Peyer's patch (tissue), 4 donors: ENCODE data around the gene SLC11A2. TPM values are rescaled to one million over a fixed set of nuclear protein-coding genes. Genes with fewer than 3 reads are reported as not detected.

ENCODE experiments used
- DNase-seq, 3 donors: peaks; one replicate each; pipeline ENCODE4 v3.0.0-alpha.2; 2017 to 2019
- H3K27ac ChIP-seq, 4 donors: fragments of 200-600 bp; sonication (generic); one replicate each; pipeline ENCODE4 v1.5.1; 2016 to 2019
- H3K27me3 ChIP-seq, 2 donors: fragments of 200-600 bp; sonication (generic); one replicate each; pipeline ENCODE4 v1.5.1; 2019
- H3K36me3 ChIP-seq, 3 donors: fragments of 200-600 bp; sonication (generic); one replicate each; pipeline ENCODE4 v1.5.1; 2016 to 2019
- H3K4me1 ChIP-seq, 4 donors: fragments of 200-600 bp; sonication (generic); one replicate each; pipeline ENCODE4 v1.5.1; 2016 to 2019
- H3K4me3 ChIP-seq, 4 donors: fragments of 200-600 bp; sonication (generic); 1 replicate in 3 of 4; 2 replicates in 1 of 4; pipeline ENCODE4 v1.5.1; 2016 to 2019; ENCODE audit warnings: mild to moderate bottlenecking in 1 of 4
- H3K9me3 ChIP-seq, 4 donors: fragments of 200-600 bp; sonication (generic); one replicate each; pipeline ENCODE4 v1.5.1; 2016 to 2019; ENCODE audit warnings: mild to moderate bottlenecking in 1 of 4
- CTCF ChIP-seq, 6 experiments: fragments of 450-650 bp in 4 of 6; fragments of 200-600 bp in 2 of 6; sonication (generic) in 1 of 6; IDR thresholded peaks; one replicate each; pipeline ENCODE4 v1.5.1; 2017 to 2019; ENCODE audit warnings: antibody characterized with exemption in 6 of 6, mild to moderate bottlenecking in 3 of 6, moderate library complexity in 1 of 6
- POLR2A ChIP-seq, 2 donors: fragments of 450-650 bp; IDR thresholded peaks; one replicate each; pipeline ENCODE4 v1.5.1; 2017; ENCODE audit warnings: antibody characterized with exemption in 2 of 2, mild to moderate bottlenecking in 2 of 2, moderate library complexity in 2 of 2
- total RNA-seq, 4 donors: library from RNA; depleted of rRNA; stranded (reverse); fragments of >200 nt; gene quantifications; one replicate each; pipeline ENCODE4 v1.1.0, GENCODE V29; 2016

Gene SLC11A2
- total RNA-seq, 4 donors from 2014 or later, result 37.1 to 57.4 (median 50.0) TPM

GRCh38 chr12:51004504-51004903 lies 21.7 kb downstream of the SLC11A2 start:
- DNase-seq, result no peak
- H3K4me3 ChIP-seq, result no peak overlapping the region
- H3K27ac ChIP-seq, result no peak overlapping the region
- H3K27me3 ChIP-seq, result no peaks in the 10 kb centered on the region
- H3K36me3 ChIP-seq, result peaks cover 0 to 69% (median 0%) of the 10 kb centered on the region in 3 donors
- H3K4me1 ChIP-seq, result peaks cover 0 to 3% (median 0%) of the 10 kb centered on the region in 4 donors
- no peaks in the 10 kb centered on the region for H3K9me3 ChIP-seq
- TF ChIP-seq CTCF (IDR thresholded peaks at IDR 0.05) (no peak), POLR2A (IDR thresholded peaks at IDR 0.05) (no peak)

- Histone ChIP-seq H3K4me3 (no peak overlapping the region), H3K9me3 (no peaks in the 10 kb centered on the region), H3K4me1 (no peaks in the 10 kb centered on the region), H3K36me3 (peaks cover 0 to 75% (median 0%) of the 10 kb centered on the region in 3 donors), H3K27ac (no peak overlapping the region), H3K27me3 (no peaks in the 10 kb centered on the region)
- DNase-seq, result no peak
- TF ChIP-seq POLR2A (IDR thresholded peaks at IDR 0.05) (no peak), CTCF (IDR thresholded peaks at IDR 0.05) (no peak)
These were observed 24.4 kb downstream of the SLC11A2 start for GRCh38 chr12:51001799-51002198.

GRCh38 chr12:51000245-51000644 lies 25.9 kb downstream of the SLC11A2 start:
- TF ChIP-seq POLR2A (IDR thresholded peaks at IDR 0.05) (no peak), CTCF (IDR thresholded peaks at IDR 0.05) (no peak)
- H3K4me3 ChIP-seq, result no peak overlapping the region
- DNase-seq, result no peak
- H3K9me3 ChIP-seq, result no peaks in the 10 kb centered on the region
- peaks cover 0 to 79% (median 0%) of the 10 kb centered on the region in 3 donors for H3K36me3 ChIP-seq
- H3K4me1 ChIP-seq, result no peaks in the 10 kb centered on the region
- no peak overlapping the region for H3K27ac ChIP-seq
- no peaks in the 10 kb centered on the region for H3K27me3 ChIP-seq

- TF ChIP-seq POLR2A (IDR thresholded peaks at IDR 0.05) (no peak), CTCF (IDR thresholded peaks at IDR 0.05) (no peak)
- peaks cover 0 to 79% (median 0%) of the 10 kb centered on the region in 3 donors for H3K36me3 ChIP-seq
- H3K4me3 ChIP-seq, result no peak overlapping the region
- H3K4me1 ChIP-seq, result no peaks in the 10 kb centered on the region
- DNase-seq, result no peak
- H3K9me3 ChIP-seq, result no peaks in the 10 kb centered on the region
- no peak overlapping the region for H3K27ac ChIP-seq
- H3K27me3 ChIP-seq, result no peaks in the 10 kb centered on the region
These were observed 27.1 kb downstream of the SLC11A2 start for GRCh38 chr12:50999093-50999492.

GRCh38 chr12:50992819-50993218 lies 33.4 kb downstream of the SLC11A2 start:
- peaks cover 0 to 89% (median 0%) of the 10 kb centered on the region in 3 donors for H3K36me3 ChIP-seq
- no peak for DNase-seq

More at GRCh38 chr12:50992819-50993218, 33.4 kb downstream of the SLC11A2 start:
- Histone ChIP-seq H3K4me1 (no peaks in the 10 kb centered on the region), H3K9me3 (no peaks in the 10 kb centered on the region), H3K27me3 (no peaks in the 10 kb centered on the region), H3K4me3 (no peak overlapping the region), H3K27ac (no peak overlapping the region)
- TF ChIP-seq CTCF (IDR thresholded peaks at IDR 0.05) (no peak), POLR2A (IDR thresholded peaks at IDR 0.05) (no peak)
